GM12873 (cell line): ENCODE data around the gene MZF1.

Experiments
- CTCF ChIP-seq: IDR thresholded peaks from 2 replicates; pipeline ENCODE4 v1.5.1; 2012; ENCODE audit warnings: low read depth, mild to moderate bottlenecking, moderate library complexity, low read length, control low read depth; ENCODE audit not compliant: insufficient read depth; ENCODE audit errors: missing control alignments

The MZF1 gene

GRCh38 chr19:58544591-58545285 lies 28.4 kb downstream of the MZF1 start:
- no peak for TF ChIP-seq CTCF

GRCh38 chr19:58543826-58544590 lies 29.1 kb downstream of the MZF1 start, which contains the start of gene TRIM28:
Gene TRIM28 (plus strand): TSS chr19:58544064. CDS start chr19:58544758, 694 bp downstream.
- no peak for TF ChIP-seq CTCF

- no peak for TF ChIP-seq CTCF
Observed at GRCh38 chr19:58538257-58539168, 34.6 kb downstream of the MZF1 start.

- no peak for TF ChIP-seq CTCF
Observed at GRCh38 chr19:58536852-58537798, 36.0 kb downstream of the MZF1 start.

- no peak for TF ChIP-seq CTCF
Observed at GRCh38 chr19:58535857-58536256, 37.3 kb downstream of the MZF1 start.

- no peak for TF ChIP-seq CTCF
Observed at GRCh38 chr19:58531034-58531840, 41.9 kb downstream of the MZF1 start.
